HuH-7.5 (cell line): ENCODE results near the gene PIGC.

Experiments
- DNase-seq: peaks from one replicate; pipeline ENCODE4 v3.0.0; 2011; ENCODE audit warnings: low spot score

PIGC gene

DNA sequence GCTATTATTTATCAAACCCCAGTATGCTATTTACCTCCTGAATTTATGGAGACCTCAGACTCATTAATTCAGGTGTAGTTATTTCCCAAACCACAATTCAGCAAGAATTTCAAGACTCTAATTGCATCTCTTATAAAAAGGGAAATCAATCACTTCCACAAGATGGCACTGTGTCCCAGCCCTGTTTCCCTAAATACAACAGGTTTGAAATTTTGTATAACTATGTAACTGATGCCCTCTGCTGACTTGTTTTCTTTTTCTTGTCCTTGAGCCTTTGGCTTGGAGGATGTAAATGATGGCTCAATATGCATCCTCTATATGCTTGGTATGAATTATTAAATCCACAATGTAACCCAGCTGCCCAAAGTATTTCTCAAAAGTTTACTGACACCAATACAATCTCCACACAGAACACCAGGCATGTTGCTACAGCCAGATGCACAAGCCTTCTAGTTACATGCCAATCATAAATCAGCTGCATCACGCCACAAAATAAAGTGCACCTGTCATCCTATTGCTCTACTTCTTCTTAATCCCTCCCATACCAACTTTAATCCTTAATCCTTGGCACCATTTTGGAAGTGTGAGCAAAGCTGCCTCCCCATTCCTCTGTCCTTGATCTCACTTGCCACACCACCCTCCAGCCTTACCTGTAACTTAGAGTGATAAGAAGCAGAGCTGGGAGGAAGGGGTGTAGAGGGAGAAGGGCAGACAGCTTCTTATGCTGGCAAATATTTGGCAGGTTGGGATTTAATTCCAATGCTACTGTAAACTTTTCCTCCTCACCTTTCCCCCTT, 14.3 kb downstream of the PIGC start:
- DNase-seq = no peak

DNA sequence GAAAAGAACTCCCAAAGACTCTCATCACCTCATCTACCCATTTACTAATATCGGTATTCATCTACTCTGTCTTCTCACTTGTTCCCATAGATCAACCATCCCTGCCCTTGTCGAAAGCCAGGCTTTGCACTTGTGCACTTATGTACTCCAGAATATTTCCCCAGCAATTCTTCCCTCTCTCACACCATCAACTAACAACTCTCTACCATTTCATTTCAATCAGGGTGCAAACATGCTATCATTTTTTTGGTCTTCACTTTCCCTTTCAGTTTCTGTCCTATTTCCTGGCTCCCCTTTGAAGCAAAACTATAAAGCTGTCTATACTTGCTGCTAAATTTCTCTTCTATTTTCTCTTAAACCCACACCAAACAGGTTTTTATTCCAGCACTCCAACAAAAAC, 16.7 kb downstream of the PIGC start:
- no peak for DNase-seq

DNA sequence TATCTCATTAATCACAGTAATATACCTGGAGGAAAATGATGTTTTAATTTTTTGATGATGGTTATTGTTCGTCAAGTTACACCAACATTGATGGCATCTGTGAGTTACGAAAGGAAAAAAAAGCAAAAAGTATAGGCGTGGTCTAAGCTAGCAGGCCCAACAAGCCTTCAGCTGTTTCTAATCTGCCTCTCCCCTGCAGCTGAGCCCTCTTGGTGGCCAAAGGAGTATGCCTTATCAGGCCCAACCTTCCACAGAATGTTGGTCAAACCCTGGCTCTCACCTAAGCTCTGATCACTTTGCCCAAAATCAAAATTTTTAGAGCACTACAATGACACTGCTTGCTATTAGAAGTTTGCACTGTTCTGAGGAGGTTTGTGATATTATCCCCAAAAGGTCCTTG, 18.5 kb downstream of the PIGC start:
- DNase-seq = no peak

DNA sequence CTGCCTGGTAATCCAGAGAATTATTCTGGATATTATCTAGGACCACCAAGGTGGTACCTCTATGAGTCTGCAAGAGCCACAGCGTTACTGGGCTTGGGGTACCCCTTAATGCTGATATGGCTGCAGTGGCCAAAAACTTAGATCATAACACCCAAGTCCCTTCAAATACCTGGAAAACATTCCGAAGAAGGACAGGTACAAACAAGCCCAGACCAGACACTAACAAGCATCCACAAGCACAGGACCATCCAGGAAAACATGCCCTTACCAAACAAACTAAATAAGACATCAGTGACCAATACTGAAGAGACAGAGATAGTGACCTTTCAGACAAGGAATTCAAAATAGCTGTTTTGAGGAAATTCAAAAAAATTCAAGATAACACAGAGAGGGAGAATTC, 20.5 kb downstream of the PIGC start:
- no peak for DNase-seq

DNA sequence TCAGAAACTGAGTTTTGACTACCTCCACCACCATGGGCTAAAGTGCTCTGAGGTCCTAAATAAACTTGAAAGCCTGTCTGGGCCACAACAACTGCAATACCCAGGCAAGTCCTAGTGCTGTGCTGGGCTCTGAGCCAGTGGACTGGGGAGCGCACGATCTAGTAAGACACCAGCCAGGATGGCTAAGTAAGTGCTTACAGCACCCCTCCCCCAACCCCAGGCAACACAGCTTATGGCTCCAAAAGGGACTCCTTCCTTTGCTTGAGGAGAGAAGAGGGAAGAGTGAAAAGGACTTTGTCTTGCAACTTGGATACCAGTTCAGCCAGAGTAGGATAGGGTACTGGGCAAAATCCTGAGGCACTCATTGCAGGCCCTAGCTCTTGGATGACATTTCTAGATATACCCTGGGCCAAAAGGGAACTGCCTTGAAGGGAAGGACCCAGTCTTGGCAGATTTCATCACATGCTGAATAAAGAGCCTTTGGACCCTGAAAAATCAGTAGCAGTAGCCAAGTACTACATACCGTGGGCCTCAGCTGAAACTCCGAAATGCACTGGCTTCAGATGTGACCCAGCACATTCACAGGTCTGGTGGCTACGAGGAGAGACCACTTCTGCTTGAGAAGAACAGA, 21.8 kb downstream of the PIGC start:
- DNase-seq = no peak

DNA sequence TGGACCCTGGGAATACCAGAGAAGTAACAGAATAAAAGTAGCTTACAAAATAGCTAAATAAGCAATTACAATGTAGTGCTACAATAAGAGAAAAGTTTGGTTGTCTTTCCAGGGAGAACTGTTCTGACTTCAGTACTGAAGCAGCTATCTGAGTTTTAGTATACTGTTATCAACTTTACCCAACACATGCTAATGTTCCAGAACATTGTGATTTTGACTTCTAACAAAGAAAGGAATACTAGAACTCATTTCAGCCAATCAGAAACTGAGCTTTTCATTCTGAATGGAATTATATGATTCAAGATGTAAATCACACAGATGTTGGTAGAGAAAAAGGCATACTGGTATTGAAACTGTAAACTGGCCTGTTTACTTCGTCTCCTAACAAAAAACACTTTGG, 23.5 kb downstream of the PIGC start, which contains the start of gene C1orf105:
Gene C1orf105 (plus strand): TSS at position 301 of the 400 bp plus-strand sequence. CDS start 201 bp downstream, outside the sequence.
- DNase-seq = no peak

DNA sequence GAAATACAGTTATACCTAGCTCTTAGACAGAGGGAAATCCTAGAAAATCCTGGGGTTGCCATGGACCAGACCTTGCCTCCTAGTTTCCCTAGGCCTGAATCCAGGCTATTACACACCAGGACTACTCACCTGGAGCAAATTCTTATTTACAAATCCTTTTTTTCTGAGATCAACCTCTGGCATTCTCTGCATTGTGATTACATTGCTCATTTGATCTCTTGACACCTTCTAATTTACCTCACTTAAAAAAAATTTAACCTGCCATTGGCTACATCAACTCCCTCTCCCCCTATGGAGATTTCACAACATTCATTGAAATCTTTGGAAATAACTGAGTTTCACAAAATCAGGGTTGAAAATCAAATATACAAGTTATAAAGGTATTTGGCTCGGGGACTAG, 26.3 kb downstream of the PIGC start:
- DNase-seq = no peak

DNA sequence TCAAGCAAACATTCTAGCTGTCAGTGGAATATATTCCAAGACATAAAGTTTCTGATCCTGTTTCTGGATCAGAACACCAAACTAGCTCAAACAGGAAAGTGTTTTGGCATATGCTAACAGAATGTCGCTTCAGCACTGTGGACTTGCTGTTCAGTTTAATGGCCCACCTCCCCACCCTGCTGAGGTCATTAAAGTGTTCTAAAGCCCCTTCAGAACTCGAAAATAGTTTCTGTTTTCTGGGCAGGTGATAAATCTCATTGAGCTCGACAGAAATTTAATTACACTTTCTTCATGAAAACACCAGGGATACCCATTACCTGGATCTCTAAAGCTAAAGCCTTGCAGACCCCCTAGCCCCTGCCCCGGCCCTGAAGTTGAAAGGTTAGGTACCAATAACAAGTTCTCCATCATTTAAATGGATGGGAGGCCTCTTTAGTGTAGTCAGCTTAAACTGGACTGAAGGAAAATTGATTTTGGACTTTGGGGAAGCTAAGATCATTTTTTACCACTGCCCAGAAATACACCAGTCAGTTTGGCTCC, 27.3 kb downstream of the PIGC start:
- no peak for DNase-seq

DNA sequence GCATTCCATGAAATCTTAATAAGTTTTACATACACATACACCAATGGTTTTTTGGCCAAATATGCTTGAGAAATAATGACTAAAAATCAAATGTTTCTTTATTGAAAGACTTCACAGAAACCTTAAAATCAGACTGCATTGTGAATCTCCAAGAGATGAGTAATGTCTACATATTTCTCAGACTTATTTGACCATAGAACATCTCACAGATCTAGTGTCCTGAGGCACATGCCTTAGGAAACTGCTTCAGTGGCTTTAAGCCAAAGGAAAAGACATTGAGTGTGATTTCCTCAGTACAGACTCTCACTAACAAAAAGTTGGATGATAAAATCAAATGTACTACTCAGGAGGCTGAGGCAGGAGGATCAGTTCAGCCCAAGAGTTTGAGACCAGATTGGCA, 29.5 kb downstream of the PIGC start:
- no peak for DNase-seq

DNA sequence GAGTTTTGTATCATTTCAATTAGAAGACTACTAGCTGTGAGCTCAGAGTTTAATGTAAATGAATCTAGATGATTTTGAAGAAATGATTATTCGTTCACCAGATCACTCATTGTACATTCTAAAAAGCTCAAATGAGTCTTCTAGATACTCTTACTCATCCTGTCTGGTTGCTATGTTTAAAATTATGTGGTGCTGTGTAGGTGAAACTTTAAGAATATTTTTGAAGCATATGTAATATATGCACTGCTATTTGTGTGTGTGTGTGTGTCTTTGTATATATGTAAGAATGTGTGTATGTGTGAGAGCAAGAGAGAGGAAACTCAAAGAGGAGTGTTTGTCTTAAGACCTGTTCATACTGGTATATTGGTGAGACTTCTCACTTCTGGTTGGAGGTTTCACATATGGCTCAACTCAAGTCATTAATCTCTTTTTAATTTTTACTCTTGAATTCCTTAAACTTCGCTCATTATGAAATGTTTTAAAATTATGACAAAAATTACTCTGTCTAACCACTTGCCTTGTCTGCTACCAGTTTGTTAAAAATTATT, 32.0 kb downstream of the PIGC start:
- DNase-seq = no peak

DNA sequence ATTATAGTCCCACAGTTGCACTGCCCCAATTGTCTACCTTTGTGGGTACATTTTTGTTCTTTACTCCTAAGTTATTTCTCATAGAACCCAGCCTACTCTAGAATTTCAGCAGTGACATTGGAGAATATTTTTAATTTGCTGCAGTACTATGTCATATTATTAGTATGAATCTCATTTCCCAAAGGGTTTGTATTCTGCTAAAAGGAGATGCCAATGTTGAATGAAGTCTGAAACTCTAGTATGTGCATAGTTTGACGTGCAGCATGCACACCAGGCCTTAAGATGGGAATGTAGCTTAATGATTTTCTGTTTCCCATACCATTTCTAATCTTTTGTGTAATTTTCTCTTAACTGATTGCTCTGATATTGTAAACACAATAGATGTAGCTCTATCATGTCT, 33.8 kb downstream of the PIGC start:
- no peak for DNase-seq

DNA sequence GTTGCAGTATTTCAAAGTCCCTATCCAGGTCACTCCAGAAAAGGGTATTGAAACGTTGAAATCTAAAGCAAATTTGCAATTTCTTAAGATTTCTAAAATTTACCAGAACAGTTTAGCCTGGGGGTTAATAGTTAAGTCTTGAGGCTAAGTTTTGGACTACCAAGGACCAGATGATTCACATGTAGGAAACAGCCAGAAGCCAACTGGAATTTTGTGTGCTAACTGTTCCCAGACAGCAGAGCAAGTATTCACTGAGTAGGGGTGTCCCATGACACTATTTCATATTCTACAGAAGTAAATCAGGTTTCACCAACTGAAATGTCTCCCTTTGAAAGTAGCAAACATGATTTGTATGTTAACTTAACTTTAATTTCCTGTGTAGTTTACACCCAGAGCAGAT, 34.9 kb downstream of the PIGC start:
- no peak for DNase-seq

DNA sequence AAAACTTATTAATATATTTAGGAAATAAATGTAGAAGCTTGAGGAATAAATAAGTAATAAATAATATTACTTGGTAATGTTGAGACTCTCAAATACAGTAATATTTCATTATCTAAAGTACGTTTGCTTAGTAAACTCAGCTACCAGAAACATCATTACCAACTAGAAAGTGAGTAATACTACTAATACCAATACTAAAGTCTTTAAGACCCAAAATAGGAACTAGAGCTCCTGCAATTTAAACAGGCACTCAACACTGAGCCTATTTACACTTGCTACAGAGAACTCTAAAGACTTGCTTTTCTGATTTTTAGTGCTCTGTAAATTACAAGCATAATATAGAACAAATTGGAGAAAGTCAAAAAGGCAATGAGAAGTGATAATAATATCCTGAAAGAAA, 36.9 kb downstream of the PIGC start:
- no peak for DNase-seq

DNA sequence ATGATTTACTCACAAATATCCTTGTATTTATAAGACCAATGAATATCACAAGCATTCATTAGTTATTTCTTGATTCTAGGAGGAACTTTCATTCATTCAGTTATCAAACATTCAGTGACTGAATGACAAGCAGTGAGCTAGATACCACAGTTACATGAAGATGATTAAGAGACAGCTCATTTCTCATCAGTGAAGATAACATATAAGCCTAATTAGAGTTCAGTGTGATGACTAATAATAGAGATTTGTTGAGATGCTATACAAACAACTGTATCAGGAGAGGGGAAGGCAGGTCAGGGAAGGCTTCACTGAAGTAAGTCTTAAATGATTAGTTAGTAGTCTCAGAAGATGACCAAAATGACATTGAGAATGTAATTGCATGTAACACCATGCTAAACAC, 38.0 kb downstream of the PIGC start:
- no peak for DNase-seq

DNA sequence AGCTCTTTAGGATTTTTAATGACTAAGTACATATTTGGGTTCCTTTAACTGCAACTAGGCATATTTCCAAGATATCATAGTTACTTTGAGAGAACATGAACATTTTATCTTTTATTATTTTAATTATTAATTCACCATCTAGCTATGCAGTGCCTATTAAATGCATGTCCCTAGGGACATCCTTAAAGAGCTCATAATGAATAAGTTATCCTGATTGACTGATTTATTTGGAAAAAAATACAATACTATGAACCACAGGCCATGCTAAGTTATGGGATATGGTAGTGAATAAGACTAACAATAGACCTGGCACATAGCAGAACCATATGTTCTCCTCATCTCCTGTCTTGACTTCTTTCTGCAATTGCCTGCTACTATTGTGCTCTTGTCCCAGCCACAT, 39.7 kb downstream of the PIGC start:
- DNase-seq = no peak

DNA sequence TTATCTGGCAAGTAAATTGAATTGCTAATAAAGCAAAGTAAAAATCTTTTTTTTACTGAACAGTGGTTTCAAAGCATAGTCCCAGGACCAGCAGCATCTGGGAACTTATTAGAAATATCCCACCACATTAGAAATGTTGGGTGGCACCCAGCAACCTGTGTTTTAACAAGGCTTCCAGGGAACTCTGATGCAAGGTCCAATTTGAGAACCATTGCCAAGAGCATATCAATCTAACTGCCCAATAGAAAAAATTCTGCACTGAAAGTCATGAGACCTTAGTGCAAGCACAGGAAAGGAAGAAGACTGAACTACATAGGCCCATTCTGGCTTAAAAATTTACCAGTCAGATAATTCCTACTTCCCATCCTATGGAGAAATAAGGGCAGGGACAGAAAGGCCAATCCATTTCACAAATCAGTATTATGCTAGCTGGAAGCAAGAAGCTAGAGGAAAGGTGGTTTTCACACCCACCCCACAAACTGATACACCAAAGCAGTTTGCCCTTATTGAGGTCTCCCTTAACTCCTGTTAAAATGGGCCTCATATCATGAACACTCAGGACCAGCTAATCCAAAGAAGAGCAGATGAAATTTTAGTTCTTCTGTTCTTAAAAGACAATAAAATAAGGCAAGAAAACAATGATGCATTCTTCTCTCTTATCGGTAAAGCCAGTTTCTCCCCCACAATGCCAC, 40.8 kb downstream of the PIGC start:
- no peak for DNase-seq

DNA sequence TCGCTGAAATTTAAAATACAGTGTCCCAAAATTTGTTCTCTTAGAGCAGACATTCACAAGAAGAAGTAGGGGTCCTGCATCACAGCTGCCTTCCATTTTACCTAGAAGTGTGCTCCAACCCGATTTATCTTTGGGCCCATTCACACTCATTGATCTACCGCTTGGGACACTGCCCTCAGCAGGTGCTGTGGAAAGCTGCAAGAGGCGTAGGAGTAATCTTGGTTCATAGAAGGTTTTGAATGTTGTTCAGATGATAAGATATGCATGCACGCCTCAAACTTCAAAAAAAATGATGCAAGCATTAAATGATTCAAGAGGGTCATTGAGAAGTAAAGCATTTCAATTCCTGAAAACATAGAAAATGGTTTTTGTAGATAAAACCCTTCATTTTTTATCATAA, 42.0 kb downstream of the PIGC start:
- DNase-seq = no peak

DNA sequence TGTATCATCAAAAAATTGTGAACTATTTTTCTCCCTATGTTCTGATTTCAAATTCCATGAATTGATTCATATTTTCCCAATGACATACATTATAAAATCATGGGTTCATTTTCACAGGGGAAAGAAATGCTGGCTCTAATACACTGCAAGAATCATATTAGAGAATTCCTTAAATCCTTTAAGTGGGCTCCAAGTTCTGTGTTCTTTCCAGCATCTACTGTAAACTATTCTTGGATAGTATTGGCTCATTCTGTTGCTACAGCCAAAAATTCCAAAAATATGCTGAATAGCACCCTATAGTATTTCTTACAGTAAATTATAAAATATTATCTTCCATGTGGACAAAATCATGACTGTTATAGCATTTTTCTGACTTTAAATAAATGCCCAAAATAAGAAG, 42.4 kb downstream of the PIGC start:
- no peak for DNase-seq

DNA sequence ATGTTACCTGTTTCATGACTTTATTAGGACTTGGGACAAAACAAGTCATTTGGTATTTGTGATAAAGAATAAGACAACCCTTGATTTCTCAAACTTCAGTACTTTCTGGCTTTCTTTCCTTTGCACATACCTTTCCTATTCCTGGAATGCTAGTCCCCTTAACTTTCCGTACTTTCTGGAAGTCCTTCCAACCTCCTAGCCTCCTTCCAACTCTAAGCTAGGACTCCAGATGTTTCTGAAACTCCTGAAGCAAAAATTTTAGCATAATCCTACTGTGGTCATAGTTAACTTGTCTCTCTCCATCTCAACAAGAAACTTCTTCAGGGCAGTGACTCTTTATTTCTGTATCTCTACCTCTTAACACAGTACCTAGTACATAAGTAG, 43.2 kb downstream of the PIGC start:
- no peak for DNase-seq

DNA sequence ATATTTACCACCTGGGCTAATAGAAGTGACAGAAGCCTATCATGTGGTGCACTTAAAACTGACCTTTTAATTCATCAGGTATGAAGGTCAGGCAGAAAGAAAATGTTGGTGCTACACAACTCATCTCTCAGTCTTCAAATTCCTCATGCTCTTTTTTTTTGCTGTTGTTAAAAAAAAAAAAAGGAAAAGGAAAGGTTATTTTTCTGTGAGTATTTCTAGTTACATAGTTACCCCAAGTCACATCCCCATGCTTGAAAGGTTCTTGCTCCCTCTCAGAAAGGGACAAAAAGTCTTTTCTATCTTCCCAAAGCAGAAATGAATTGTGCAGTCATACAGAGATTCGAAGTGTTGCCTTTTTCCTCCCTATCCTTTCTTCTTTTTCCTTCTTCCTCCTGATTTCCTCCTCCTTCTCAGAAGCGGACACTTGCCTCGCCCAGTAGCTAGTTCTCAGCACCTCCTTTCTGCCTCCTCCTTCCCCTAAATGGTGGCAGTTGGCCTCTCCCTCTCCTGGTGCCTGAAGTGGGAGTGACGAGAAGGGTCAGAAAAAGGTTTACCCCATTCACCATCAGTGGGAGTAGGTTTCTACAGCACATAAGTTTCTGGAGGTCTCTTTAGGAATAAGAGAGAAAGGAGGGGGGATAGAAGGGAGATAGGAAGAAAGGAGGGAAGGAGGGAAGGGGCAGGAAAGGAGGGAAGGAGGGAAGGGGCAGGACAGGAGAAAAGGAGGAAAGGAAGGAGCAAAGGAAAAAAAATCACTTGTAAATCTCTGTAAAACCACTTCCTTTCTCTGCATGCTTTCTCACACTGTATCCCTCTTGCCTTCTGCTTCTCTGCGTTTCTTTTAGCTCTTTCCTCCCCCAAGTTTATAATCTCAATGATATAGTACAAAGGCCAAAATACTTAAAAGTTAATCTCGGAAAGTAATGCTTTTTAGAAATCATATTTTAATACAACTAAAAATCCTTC, 43.8 kb downstream of the PIGC start:
- DNase-seq = no peak

DNA sequence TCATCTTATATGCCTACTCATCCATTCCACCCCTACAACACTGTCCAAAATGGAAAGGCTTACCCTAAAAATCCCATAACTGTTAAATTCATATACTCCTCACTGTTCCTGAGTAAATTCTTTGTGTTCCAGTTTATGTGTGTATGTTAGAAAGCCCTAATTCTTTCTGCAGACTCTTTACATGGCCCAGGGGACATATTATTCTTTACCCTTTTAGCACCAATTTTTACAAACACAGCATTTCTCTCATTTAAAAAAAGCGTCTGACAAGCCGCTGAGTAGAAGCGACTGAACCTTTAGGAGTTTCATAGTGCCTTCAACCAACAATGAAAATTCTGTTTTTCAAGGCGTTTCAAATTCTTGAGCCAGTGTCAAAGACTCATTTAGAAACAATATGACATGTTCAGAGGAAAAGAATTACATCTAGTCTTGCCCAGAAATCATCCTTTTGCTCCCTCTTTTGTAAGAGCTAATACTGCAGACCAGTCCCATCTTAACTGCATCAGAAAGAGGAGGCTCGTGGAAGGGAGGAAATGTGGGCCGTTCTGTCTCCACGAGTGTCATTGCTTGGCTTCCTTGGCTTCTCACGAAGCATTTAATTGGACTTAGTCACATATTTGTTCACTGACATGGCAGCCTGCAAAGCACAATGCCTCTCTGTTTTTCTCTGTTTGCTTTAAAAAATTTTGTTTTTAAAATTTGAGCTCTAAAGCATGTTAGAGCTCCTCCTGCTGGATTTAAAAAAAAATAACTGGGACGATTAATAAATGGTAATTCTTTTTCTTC, 44.7 kb downstream of the PIGC start:
- DNase-seq = no peak
